Medulla oblongata (tissue), 1 donor: ENCODE results near the gene SEH1L.
"Not testable (repeated sequence)": the region's sequence is repeated elsewhere in the genome, so short reads cannot be mapped to it uniquely, and the experiment has no call there.

Experiments used
- DNase-seq: peaks from one replicate; pipeline ENCODE4 v3.0.0-alpha.2; 2015; ENCODE audit errors: extremely low spot score

SEH1L gene, protein sequence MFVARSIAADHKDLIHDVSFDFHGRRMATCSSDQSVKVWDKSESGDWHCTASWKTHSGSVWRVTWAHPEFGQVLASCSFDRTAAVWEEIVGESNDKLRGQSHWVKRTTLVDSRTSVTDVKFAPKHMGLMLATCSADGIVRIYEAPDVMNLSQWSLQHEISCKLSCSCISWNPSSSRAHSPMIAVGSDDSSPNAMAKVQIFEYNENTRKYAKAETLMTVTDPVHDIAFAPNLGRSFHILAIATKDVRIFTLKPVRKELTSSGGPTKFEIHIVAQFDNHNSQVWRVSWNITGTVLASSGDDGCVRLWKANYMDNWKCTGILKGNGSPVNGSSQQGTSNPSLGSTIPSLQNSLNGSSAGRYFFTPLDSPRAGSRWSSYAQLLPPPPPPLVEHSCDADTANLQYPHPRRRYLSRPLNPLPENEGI

DNA sequence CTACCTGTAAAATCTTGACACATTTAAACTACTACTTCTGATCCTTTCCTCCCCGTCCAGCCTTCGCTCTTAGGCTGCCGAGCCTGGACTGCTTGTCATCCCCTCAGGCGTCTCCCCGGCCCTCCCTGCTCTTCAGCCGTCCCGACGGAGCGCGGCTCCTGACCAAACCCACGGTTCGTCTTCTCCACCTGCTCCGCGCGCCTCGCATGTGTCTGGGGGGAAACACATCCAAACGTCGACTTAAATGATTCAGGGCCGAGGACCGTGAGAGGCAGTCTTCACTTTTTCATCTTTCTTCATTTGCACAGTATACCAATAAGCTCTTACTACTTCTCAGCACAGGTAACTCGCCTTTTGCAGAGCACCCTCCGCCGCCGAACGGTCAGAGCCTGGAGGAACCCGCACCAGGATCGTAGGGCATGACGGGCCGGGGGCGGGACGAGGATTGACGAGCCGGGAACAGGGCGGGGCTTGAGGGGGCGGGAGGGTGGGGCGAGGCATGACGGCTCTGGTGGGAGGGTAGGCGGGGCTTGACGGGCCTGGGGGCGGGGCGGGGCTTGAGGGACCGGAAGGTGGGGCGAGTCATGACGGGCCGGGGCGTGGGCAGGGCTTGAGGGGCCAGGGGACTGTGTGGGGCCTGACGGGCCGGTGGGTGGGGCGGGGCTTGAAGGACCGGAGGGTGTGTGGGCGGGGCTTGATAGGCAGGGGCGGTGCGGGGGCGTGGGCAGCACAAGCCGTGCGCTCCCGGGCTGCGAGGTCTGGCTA is at the start of gene SEH1L:
SEH1L (plus strand) TSS at position 727 of the 765 bp plus-strand sequence. CDS start 111 bp downstream, outside the sequence.
- peak; percentile 99 for DNase-seq

DNA sequence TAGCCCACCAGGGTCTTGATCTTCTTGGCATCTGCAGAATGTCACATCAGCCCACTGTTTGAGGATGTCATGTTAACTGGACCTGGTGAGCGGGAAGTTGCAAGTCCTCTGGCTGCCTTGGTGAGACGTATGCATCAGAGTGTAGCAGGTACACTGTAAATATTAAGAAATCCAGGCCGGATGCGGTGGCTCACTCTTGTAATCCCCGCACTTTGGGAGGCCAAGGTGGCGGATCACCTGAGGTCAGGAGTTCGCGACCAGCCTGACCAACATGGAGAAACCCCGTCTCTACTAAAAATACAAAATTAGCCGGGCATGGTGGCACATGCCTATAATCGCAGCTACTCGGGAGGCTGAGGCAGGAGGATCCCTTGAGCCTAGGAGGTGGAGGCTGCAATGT is 46.6 kb upstream of the SEH1L start:
- DNase-seq, result not testable (repeated sequence)

DNA sequence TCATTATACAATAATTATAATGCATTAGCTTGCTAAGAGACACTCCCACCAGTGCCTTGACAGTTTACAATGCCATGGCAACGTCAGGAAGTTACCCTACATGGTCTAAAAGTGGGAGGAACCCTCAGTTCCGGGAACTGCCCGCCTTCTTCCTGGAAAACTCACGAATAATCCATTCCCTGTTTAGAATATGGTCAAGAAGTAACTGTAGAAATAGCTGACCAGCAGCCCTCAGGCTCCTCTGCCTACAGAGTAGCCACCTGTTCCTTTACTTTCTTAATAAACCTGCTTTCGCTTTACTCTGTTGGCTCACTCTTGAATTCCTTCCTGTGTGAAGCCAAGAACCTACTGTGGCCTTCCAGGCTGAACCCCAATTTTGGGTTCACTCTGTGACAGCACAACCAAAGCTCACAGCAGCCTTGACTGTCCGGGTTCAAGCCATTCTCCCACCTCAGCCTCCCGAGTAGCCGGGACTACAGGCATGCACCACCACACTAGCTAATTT is 43.7 kb upstream of the SEH1L start:
- no peak for DNase-seq

DNA sequence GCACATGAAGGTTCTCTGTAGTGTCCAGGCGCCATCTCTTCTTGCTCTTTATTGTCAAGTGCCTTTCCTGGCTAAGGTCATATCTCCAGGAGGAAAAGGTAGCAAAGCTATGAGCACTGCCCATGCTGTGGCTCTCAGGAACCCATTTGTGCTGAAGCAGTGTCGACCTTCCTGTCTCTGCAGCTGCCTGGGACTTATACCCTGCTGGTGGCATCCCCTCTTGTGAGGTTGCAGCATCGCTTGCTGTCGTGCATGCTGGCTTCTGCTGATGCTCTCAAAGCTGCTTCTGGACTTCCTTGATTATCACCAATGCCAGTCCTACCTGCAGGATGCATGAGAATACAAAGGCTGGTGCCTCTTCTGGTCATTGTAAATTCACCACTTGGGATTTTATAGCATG is 41.7 kb upstream of the SEH1L start:
- no peak for DNase-seq

DNA sequence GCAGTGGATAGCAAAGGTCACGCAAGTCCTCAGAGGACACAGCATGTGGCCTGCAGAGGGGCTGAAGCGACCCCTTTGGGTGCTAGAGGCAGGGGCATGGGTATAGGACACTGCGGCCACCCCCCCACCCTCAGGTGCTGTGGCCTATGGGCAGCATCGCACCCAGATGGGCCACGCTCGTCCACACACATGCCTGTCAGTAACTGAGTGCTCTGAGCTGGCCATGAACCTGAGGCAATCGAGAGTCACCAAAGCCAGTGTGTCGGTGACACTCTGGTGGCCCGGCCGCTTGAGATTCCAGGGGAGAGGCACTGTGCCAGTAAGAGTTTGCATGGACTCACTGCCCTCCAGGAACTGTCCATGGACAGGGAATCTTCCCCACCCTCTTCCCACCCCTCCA is 41.0 kb upstream of the SEH1L start:
- DNase-seq, result no peak

DNA sequence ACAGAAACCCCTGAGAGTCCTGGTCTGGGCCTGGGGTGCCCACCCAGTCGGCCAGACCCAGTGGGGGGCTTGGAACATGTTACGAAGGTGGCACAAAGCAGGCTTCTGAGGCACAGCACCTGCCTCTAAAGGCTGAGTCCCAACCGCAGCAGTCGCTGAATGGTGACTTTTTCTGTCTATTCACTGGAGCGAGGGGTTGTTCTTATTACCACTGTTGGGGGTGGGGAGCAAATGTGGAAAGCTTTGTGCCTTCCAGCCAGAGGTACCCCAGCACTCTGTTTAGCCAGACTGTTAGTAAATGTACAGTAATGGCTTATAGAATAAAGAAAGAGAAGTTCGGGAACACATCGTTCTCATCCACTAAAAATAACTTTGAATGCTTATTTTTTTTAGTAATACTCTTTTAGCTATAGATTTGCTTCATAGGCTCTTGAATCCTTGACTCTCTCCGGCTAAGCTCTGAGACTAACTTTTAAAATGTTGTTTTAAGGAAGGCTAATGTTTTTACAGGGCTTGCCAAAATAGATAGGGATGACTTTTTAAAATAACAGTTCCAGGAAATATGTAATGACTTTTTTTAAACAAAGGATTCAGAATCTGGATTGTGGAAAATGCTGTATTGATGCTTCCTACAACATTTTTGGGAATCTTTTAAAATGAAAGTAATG is 40.4 kb upstream of the SEH1L start:
- DNase-seq, result no peak

DNA sequence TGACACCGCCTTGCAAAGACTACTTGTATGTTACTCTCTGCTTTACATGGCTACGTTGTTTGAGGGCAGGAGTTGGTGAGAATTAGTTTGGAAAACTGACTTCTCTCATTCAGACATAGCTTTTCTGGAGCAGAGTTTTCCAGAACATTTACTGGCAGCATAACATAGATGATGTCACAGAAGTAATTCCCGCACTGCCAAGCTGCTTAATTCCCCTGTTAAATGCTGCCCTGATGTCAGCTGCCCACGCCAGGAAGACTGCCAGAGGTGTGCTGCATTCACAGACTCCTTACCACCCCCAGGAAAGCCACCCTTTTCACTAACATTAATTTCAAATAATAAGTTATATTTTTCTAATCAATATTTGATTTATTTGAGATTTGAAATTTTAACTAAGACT is 39.1 kb upstream of the SEH1L start:
- no peak for DNase-seq

DNA sequence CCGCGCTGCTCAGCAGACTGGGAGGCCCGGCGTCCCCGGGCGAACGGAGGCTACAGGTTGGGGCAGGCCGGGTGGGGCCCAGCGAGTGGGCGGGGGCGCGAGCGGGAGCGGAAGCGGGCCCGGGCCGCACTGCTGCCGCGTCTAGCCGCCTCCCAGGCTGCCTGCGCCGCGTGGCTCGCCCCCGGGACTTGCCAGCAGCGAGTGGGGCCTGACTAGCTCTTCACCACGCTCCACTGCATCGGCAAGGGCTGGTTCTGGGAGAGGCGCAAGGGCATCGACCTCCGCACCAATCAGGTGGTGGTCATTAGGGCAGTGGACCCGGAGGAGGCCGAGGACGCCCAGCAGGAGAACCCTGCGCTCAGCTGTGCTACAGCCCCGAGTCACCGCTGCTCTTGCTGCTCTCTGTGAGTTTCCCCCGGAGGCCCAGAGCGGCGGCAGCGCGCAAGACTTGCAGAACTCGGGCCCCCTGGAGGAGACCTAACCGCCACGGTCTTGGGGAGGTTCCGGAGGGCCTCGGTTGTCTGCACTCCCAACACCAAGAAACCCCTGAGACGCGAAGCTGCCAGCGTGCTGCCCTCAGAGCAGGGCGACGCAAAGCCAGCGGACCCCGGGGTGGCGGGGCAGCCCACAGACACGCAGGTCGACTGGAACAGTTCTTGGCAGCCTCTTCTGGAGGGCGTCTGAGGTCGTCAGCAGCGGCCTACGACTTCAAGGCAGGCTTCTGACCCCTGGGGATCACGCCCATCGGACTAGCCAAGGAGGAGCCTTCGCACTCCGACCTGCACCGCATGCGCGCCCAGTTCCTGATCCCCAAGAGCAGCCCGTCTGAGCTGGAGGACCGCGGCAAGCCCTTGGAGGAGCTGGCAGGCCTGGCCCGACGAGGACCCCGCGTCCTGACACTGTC is 36.5 kb upstream of the SEH1L start:
- no peak for DNase-seq

DNA sequence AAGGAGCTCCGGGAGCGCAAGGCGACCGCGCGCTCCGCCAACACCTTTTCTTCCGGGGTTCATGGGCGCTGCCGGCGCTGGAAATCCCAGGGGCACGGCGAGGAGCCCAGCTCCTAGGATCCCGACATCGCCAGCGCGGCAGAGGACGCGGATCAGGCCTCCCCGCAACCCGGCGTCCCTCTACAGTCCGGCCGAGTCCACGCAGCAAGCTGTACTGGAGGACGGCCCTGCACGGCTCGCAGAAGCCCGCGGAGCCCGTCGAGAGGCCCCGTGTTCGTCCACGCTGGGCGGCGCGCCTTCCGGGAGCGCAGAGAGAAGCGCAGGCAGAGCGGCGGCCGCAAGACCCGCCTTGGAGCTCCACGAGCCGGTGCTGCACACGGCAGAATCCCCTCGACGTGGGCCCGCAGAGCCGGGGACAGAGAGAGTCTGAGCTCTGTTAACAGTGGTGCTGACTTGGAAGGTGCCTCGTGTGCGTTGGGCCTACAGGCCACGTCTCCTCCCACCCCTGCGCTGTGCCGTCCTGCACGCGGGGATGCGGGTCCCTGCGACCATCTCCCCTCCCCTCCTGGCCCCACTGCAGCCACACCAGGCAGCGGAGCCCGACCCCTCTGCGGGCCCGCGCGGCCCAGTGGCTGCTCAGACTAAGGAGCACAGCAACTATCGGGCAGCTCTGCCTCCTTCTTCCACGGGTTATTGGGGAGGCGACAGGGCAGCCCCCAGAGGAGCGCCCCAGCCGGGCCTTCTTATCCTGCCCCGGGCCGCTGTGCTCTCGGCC is 35.7 kb upstream of the SEH1L start:
- DNase-seq, result no peak

DNA sequence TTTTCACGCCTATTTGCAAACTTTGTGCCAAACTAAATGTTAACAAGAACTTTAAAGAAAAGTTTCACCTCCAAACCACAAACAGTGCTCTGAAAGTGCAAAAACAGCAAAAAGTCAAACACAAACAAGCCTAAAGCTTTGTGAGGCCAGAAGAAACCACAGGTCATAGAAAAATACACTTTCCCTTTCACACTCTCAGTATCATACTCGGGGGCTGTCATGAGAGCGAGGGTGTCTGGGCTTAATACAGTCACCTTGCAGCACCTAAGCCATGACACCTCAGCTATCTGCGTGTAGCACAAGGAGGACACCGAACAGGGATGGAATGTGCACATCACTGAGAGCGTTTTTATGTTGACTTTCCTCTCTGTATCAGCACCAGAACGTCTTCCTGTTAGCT is 26.6 kb upstream of the SEH1L start:
- DNase-seq, result no peak

DNA sequence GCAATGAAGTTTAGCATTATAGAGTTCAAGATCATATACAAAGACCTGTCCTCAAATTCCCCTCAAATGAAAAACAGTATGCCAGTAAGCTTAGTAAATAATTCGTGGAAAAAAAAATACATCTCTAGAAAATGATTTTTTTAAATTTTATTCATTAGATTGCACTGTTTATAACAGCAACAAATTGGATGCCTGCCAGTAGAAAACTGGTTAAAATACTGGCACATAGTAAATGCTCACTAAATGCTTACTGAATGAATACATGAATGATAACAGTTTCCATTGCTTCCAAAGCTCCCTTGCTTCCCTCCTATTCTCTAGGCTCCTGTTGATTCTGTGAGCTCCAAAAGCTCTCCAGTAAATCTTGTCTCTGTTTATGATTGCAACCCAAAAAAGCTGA is 25.5 kb upstream of the SEH1L start:
- no peak for DNase-seq

DNA sequence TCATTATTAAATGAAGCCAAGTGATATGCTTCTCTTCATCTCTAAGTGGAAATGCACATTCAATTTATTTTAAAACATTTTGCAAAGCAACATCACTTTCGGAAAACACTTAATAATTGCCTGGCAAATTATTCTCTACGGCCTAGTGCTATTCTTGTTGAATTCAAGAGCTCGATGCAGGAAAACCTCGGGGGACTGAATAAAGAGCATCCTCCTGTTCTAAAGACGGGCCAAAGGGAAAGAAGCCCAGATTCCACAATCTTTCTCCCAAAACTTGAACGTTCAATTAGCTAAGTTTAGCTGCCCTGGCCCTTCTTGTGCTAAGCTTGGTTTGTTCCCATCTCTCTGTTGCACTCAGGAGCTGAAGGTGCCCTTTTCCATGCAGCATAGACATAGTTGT is 23.2 kb upstream of the SEH1L start:
- DNase-seq, result no peak

DNA sequence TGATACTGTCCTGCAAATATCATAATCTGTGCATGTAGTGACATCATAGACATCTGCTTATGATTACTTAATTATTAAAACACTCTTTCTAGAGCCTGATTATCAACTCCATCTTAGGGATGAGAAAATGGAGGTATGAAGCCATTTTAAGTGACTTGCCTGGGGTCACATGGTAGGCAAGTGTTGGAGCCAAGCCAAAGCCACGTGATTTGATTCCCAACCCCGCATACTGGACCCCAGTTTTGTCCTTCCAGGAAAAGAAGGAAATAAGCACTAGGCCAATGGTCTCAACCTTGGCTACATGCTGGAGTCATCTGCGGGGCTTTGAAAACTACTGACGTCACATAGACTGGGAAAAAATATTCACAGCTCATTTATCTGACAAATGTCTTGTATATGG is 19.6 kb upstream of the SEH1L start:
- DNase-seq, result no peak

DNA sequence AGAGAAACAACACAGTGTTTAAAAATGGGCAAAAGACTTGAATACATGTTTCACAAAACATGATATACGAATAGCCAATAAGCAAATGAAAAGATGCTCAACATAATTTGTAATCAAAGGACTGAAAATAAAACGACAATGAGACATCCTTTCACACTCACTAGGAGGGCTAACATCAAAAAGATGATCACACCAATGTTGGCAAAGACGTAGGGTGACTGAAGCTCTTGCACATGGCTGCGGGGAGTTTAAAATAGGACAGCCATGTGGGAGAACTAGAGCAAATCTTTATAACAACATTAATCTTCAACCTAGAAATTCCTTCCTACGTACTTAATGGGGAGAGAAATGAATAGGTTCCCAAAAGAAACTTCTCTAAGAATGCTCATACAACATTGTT is 19.2 kb upstream of the SEH1L start:
- no peak for DNase-seq

DNA sequence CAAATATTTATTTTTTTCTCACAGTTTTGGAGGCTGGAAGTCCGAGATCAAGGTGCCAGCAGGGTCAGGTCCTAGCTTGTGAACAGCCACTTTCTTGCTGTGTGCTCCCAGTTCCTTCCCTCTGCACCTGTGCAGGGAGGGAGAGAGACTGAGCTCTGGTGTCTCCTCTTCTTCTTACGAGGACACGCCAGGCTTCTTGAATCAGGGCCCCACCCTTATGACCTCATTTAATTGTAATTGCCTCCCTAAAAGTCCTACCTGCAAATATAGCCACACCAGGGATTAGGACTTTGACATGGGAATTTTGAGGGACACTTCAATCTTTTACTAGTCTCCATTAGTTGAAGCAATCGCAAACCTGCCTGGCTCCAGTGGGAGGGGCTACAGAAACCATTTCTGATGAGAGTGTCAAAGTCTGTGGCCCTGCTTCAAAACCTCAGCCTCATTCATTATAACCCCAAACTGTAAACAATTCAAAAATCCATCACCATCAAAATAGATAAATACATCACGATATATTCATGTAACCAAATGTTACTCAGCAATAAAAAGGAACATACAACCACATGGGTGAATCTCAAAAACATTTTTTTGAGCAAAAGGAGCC is 18.2 kb upstream of the SEH1L start:
- DNase-seq, result no peak

DNA sequence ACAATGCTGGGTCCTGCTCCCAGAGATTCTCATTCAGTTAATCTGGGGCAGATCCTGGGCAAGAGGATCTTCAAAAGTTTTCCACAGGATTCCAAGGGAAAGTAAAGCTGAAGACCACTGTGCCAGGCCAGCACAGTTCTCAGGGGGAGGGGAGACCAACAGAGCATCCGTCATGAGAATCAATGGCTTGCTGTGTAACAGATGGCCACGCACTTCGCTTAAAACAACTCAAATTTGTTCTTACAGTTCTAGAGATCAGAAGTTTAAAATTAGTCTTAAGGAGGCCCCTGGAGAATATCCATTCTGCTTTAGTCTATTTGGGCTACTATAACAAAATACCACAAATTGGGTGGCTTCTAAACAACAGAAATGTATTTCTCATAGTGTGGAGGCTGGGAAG is 17.4 kb upstream of the SEH1L start:
- DNase-seq, result no peak

DNA sequence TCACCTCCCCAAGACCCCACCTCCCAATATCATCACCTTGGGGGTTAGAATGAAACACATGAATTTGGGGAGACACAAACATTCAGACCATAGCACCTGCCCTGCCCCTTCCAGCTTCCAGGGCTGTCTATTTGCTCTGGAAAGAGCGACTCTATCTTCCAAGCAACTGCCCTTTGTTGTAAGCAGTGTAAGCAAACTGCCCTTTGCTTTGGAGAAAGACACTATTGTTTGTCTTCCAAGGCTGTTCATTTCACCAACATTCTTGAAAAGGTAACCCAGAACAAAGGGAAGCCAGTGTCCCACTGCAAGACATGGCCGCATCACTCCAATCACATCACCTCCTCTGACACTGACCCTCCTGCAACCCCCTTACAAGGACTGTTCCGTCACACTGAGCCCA is 16.9 kb upstream of the SEH1L start:
- no peak for DNase-seq

DNA sequence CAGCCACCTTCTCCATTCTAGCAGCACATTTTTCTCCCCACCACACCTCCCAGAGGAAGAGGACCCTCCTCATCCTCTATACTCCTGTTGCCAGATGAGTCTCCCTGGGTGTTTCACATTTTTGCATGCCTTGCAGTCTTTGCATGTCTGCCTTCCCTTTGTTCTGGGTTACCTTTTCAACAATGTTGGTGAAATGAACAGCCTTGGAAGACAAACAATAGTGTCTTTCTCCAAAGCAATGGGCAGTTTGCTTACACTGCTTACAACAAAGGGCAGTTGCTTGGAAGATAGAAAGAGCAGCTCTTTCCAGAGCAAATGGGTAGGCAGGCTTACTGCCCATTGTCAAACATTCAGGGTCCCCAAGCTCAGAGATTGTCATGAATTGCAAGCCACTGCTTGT is 14.5 kb upstream of the SEH1L start:
- DNase-seq, result peak; percentile 27

DNA sequence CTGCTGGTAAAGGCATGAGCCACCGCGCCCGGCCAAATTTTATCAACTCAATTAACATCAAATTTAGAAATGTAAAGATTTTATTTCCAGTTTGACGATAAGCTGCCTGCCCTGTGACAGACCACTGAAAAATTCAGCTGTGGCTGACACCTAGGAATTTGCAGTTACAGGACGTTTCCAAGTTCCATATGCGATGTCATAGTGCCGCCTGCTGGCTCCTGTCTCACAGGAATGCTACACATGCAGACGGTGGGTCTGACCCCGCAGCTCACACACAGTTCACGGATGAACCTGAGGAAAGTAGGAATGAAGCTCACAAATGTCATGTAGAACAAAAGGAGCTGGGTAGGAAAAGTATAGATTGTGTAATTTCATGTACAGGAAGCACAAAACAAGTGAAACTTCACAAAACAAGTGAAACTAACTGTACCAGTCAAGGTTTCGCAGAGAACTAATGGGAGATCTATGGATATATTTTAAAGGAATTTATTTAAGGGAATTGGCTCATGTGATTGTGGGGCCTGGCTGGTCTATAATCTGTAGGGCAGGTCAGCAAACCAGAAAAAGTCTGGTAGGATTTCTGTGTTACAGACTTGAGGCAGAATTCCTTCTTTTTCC is 13.2 kb upstream of the SEH1L start:
- DNase-seq, result peak; percentile 90

DNA sequence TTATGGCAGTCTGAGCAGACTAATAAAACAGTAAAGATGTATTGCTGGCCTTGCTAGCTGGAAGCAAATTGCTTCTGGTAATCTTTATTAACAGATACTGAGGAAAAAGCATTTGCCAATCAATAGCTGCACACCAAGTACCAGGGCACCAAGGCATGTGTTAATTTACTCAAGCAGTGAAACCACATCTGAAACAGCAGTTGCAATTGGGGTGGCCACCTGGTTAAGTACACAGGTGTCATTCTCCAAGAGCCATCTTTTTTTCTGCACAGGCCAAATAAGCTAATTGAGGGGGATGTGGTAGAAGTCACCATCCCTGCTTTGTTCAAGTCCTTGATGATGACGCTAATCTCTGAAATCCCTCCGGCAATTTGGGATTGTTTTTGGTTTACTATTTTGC is 8.6 kb upstream of the SEH1L start:
- DNase-seq, result no peak
